A673 (cell line): ENCODE data around the gene SMIM24. TPM values are rescaled to one million over a fixed set of nuclear protein-coding genes. Genes with fewer than 3 reads are reported as not detected.

ENCODE experiments used
- BruUV-seq: library from RNA; stranded (reverse); fragments of 400-500 nt; replicated peaks from 2 replicates; lab custom pipeline; 2021; lab: Mats Ljungman, UMichigan
- CTCF ChIA-PET: fragments of 300-600 bp; sonication (Branson Sonifier 250); formaldehyde crosslinking; loops from one replicate; lab custom pipeline; 2022; ENCODE audit warnings: antibody characterized with exemption; lab: Charles Lee
- POLR2A ChIA-PET: fragments of 300-600 bp; sonication (Branson Sonifier 250); formaldehyde crosslinking; loops from one replicate; lab custom pipeline; 2022; ENCODE audit warnings: antibody characterized with exemption; ENCODE audit not compliant: low non-redundant PET; lab: Charles Lee
- DNase-seq: peaks from one replicate; pipeline ENCODE4 v3.0.0-alpha.2; 2015; ENCODE audit warnings: low spot score
- H3K27ac ChIP-seq: fragments of 200-600 bp; sonication (generic); 2 replicates; pipeline ENCODE4 v1.5.1; 2016; ENCODE audit warnings: mixed run types, low read depth, mild to moderate bottlenecking, mixed read lengths, antibody characterized with exemption, low read length; ENCODE audit not compliant: poor library complexity, severe bottlenecking
- H3K27me3 ChIP-seq: fragments of 200-600 bp; sonication (generic); replicated peaks from 2 replicates; pipeline ENCODE4 v1.6.1; 2017; ENCODE audit warnings: mixed run types, low read depth, mild to moderate bottlenecking, mixed read lengths, antibody characterized with exemption, low read length; ENCODE audit not compliant: insufficient read depth, poor library complexity
- H3K36me3 ChIP-seq: fragments of 200-600 bp; sonication (generic); 2 replicates; pipeline ENCODE4 v1.6.1; 2016; ENCODE audit warnings: mixed run types, mild to moderate bottlenecking, mixed read lengths, antibody characterized with exemption, low read length; ENCODE audit not compliant: insufficient read depth, poor library complexity, severe bottlenecking
- H3K4me1 ChIP-seq: fragments of 200-600 bp; sonication (generic); 2 replicates; pipeline ENCODE4 v1.6.1; 2017; ENCODE audit warnings: mixed run types, mild to moderate bottlenecking, mixed read lengths, antibody characterized with exemption, low read length; ENCODE audit not compliant: insufficient read depth, poor library complexity, severe bottlenecking
- H3K4me3 ChIP-seq: fragments of 200-600 bp; sonication (generic); 2 replicates; pipeline ENCODE4 v1.5.1; 2016; ENCODE audit warnings: low read depth, mixed run types, mild to moderate bottlenecking, mixed read lengths, low read length; ENCODE audit not compliant: poor library complexity, severe bottlenecking
- H3K9me3 ChIP-seq: fragments of 200-600 bp; sonication (generic); 2 replicates; pipeline ENCODE4 v1.6.1; 2016; ENCODE audit warnings: mixed run types, low read depth, mild to moderate bottlenecking, mixed read lengths, antibody characterized with exemption, low read length; ENCODE audit not compliant: poor library complexity, severe bottlenecking
- CTCF ChIP-seq: fragments of 300-800, 200-600 bp; sonication (generic); conservative IDR thresholded peaks from 2 replicates; pipeline ENCODE4 v1.5.1; 2017; ENCODE audit warnings: low read depth, mild to moderate bottlenecking, antibody characterized with exemption, low read length, moderate library complexity, mixed read lengths
- EZH2 ChIP-seq: fragments of 200-600 bp; sonication (generic); IDR thresholded peaks from 2 replicates; pipeline ENCODE4 v1.6.1; 2017; ENCODE audit warnings: borderline replicate concordance, low read depth, mild to moderate bottlenecking, mixed read lengths, antibody characterized with exemption, low read length; ENCODE audit not compliant: poor library complexity, severe bottlenecking
- intact Hi-C: fragments of 100-400 bp; cut with micrococcal nuclease; formaldehyde crosslinking; loops from one replicate; pipeline ENCODE4 v1.10.0; 2022; ENCODE audit not compliant: unreplicated experiment
- total RNA-seq: library from RNA; stranded (reverse); gene quantifications from 2 replicates; pipeline ENCODE4 v1.2.3, GENCODE V29; 2021

SMIM24 gene
- total RNA-seq, 1 experiment from 2014 or later, result not detected

- intact Hi-C loops, result no loop called here
- BruUV-seq, result no TSS peak
- Histone ChIP-seq H3K9me3 (no peaks in the 10 kb centered on the region), H3K4me1 (no peaks in the 10 kb centered on the region), H3K4me3 (no peak overlapping the region), H3K36me3 (no peaks in the 10 kb centered on the region), H3K27me3 (peaks cover under 1% of the 10 kb centered on the region), H3K27ac (no peak overlapping the region)
- CTCF ChIA-PET, result no interaction called here
- POLR2A ChIA-PET, result no interaction called here
- TF ChIP-seq EZH2 (no peak), CTCF (no peak)
- no peak for DNase-seq
These were observed 4.9 kb downstream of the SMIM24 start for GRCh38 chr19:3475449-3475848.

- Histone ChIP-seq H3K9me3 (no peaks in the 10 kb centered on the region), H3K36me3 (no peaks in the 10 kb centered on the region), H3K4me3 (no peak overlapping the region), H3K4me1 (no peaks in the 10 kb centered on the region), H3K27ac (no peak overlapping the region), H3K27me3 (no peaks in the 10 kb centered on the region)
- ChIA-PET POLR2A (no interaction called here), CTCF (no interaction called here)
- DNase-seq, result no peak
- no peak for TF ChIP-seq EZH2
- no peak for TF ChIP-seq CTCF
- intact Hi-C loops, result loop anchor here (5.0 kb wide), 1 partner anchor 167 kb away; no protein-coding TSS in a partner anchor
- BruUV-seq, result no TSS peak
These were observed 5.7 kb downstream of the SMIM24 start for GRCh38 chr19:3474614-3475013.

- H3K36me3 ChIP-seq, result no peaks in the 10 kb centered on the region
- H3K4me1 ChIP-seq, result no peaks in the 10 kb centered on the region
- intact Hi-C loops, result loop anchor here (5.0 kb wide), 1 partner anchor 167 kb away; no protein-coding TSS in a partner anchor
- POLR2A ChIA-PET, result no interaction called here
- no peak for DNase-seq
- no TSS peak for BruUV-seq
- no peak overlapping the region for H3K4me3 ChIP-seq
- no peak overlapping the region for H3K27ac ChIP-seq
- no peak for TF ChIP-seq EZH2
- TF ChIP-seq CTCF, result no peak
- CTCF ChIA-PET, result no interaction called here
- no peaks in the 10 kb centered on the region for H3K9me3 ChIP-seq
- H3K27me3 ChIP-seq, result peaks cover 3% of the 10 kb centered on the region
These were observed 6.3 kb downstream of the SMIM24 start for GRCh38 chr19:3474010-3474409.
